WERI-Rb-1 (cell line): Measurements from ENCODE around the gene ARL5C.
A peak's percentile ranks its signal among the peaks of the same experiment; 100 is the strongest.

Source experiments
- DNase-seq: peaks from one replicate; pipeline ENCODE4 v3.0.0-alpha.2; 2020
- H3K27ac ChIP-seq: fragments of 250-450 bp; sonication (Bioruptor Pico); 2 replicates; pipeline ENCODE4 v1.5.1; 2020; ENCODE audit warnings: mild to moderate bottlenecking, moderate library complexity
- H3K27me3 ChIP-seq: fragments of 250-450 bp; sonication (Bioruptor Pico); 2 replicates; pipeline ENCODE4 v1.5.1; 2021; ENCODE audit warnings: mild to moderate bottlenecking, low read depth, moderate library complexity; ENCODE audit not compliant: insufficient read depth, severe bottlenecking
- H3K36me3 ChIP-seq: fragments of 250-450 bp; sonication (Bioruptor Pico); 2 replicates; pipeline ENCODE4 v1.5.1; 2020; ENCODE audit warnings: mild to moderate bottlenecking, moderate library complexity
- H3K4me3 ChIP-seq: 2 replicates; pipeline ENCODE4 v1.5.1; 2011; ENCODE audit warnings: low read depth, mild to moderate bottlenecking, control low read depth, low read length
- H3K9me3 ChIP-seq: fragments of 250-450 bp; sonication (Bioruptor Pico); 2 replicates; pipeline ENCODE4 v1.5.1; 2021; ENCODE audit warnings: mild to moderate bottlenecking, moderate library complexity; ENCODE audit not compliant: severe bottlenecking
- TF ChIP-seq, protein P1 (sequence below): IDR thresholded peaks from 2 replicates; pipeline ENCODE4 v1.5.1; 2011; ENCODE audit warnings: low read depth, mild to moderate bottlenecking, control low read depth, inconsistent platforms, low read length

Gene ARL5C

DNA sequence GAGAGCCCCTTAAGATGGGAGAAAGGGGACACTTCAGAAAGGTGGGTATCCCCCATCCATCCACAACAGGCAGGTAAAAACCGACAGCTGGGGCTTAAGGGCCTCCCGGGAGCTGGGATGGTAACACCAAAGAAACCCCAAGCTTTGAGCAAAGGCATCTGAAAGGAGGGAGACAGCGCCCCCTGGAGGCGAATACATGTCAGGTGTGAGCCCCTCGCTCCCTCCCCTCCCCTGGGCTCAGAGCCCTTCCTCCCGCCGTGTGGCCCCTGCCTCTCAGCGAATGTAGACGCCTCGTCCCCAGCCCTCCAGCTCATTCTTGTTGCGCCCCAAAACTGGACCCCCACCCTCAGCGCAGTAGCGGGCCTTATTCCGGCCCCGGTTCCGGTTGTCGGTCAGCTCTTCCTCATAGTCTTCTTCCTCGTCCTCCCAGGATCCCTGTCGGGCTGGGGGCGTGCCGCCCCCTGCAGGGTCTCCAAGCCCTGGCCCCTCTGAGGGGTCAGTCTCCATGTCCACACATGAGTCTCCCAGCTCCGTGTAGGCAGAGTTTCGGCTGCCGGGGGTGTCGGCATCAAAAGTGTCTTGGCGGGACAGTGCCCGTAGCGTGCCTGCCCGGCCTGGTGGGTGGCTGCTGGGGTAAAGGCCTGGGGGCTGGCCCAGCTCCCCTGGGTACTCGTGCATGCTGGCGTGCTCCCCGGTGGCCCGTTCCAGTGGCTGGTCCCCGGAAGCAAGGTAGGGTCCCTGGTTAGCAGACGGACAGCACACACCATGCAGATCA lies 9.1 kb upstream of the ARL5C start:
- DNase-seq: peak; percentile 89
- H3K27ac ChIP-seq: peak overlapping the region; percentile 58
- TF ChIP-seq, protein P1, sequence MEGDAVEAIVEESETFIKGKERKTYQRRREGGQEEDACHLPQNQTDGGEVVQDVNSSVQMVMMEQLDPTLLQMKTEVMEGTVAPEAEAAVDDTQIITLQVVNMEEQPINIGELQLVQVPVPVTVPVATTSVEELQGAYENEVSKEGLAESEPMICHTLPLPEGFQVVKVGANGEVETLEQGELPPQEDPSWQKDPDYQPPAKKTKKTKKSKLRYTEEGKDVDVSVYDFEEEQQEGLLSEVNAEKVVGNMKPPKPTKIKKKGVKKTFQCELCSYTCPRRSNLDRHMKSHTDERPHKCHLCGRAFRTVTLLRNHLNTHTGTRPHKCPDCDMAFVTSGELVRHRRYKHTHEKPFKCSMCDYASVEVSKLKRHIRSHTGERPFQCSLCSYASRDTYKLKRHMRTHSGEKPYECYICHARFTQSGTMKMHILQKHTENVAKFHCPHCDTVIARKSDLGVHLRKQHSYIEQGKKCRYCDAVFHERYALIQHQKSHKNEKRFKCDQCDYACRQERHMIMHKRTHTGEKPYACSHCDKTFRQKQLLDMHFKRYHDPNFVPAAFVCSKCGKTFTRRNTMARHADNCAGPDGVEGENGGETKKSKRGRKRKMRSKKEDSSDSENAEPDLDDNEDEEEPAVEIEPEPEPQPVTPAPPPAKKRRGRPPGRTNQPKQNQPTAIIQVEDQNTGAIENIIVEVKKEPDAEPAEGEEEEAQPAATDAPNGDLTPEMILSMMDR: peak; percentile 94
- no peak overlapping the region for H3K4me3 ChIP-seq
- H3K36me3 ChIP-seq: peaks cover 16% of the 10 kb centered on the region
- no peaks in the 10 kb centered on the region for H3K9me3 ChIP-seq
- H3K27me3 ChIP-seq: no peaks in the 10 kb centered on the region

DNA sequence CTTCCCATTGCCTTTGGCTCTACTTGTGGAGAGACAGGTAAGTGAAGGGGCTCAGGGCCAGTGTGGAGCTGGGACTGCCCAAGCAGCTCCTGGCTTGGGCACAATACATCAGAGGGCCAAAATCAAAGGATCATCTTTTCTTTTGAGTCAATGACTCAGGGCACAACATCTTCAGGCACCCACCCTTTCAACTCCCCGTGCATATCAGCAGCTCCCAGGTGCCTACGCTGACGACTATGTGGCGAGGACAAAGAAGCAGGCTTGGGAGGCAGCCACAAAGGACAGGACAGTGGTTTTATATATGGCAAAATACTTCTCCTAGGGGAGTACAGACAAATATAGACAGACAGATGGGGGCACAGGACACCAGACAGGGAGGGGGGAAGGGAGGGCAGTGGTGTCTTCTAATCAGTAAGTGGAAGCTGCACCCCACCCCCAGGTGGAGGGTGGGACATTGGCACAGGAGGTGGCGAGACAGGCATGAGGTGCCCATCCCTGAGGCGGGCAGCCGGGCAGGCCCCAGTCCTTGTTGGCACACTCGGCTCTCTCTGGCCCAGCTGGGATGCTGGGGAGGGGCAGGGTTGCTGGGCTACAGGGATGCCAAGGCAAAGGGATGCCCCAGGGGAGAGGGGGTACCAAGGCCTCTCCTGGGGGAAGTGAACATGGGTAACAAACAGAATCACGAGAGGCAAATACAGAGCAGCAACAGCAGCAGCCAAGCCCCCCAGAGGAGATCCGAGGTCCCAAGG lies 7.7 kb upstream of the ARL5C start:
- H3K4me3 ChIP-seq: no peak overlapping the region
- no peaks in the 10 kb centered on the region for H3K27me3 ChIP-seq
- H3K27ac ChIP-seq: peak overlapping the region; percentile 42
- no peak for DNase-seq
- TF ChIP-seq, protein P1: no peak
- peaks cover under 1% of the 10 kb centered on the region for H3K9me3 ChIP-seq
- H3K36me3 ChIP-seq: peaks cover 14% of the 10 kb centered on the region

DNA sequence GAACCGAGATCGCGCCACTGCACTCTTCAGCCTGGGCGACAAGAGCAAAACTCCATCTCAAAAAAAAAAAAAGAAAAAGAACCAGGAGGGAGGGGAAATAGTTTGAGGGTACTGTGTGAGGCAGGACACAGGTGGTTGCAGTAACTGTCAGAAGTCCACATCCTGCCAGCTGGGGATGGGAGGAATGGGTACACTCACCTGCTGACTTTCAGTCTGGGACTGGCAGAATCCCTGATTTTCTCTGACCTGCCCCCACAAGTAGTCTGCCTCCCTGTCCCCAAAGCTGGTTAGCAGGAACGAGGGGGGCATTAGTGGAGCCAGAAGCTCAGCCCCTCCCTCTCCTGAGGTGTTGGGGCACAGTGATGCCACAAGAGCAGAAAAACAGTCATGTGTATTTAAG lies 7.1 kb upstream of the ARL5C start:
- H3K27me3 ChIP-seq: no peaks in the 10 kb centered on the region
- no peak for DNase-seq

DNA sequence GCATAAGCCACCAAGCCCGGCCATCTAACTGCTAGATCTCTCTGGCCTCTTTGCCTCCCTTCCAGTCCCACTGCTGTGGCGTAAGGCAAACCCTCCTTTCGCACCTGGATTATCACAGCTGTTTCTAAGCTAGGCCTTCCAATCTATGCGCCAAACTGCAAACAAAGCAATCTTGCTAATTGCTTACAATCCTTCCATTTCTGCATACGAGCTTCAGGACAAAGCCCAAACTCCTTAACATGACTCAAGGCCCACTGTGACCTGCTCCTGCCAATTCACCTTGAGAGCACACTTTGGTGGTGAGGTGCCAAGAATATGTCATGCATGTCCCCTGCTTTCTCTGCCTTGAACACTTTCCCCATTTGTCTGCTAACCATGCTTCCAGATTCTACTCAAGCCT lies 6.0 kb upstream of the ARL5C start:
- Histone ChIP-seq H3K27me3 (no peaks in the 10 kb centered on the region), H3K9me3 (peaks cover 4% of the 10 kb centered on the region), H3K27ac (no peak overlapping the region; the same call in 1 of the 2 replicates), H3K36me3 (peaks cover 8% of the 10 kb centered on the region), H3K4me3 (no peak overlapping the region)
- TF ChIP-seq, protein P1: no peak
- peak; percentile 43 for DNase-seq

More for the DNA sequence above, 7.1 kb upstream of the ARL5C start:
- Histone ChIP-seq H3K4me3 (no peak overlapping the region), H3K27ac (no peak overlapping the region), H3K36me3 (peaks cover 14% of the 10 kb centered on the region), H3K9me3 (peaks cover 4% of the 10 kb centered on the region)
- TF ChIP-seq, protein P1: no peak

DNA sequence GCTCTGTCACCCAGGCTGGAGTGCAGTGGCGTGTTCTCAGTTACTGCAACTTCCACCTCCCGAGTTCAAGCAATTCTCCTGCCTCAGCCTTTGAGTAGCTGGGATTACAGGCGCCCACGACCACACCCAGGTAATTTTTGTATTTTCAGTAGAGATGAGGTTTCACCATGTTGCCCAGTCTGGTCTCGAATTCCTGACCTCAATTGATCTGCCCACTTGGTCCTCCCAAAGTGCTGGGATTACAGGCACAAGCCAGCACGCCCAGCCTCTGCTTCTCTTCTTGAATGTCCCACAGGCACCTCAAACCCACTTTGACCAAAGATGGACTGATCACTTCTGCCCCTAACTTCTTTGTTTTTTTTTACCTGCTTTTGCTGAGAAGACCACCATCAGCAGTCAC lies 4.6 kb upstream of the ARL5C start:
- Histone ChIP-seq H3K36me3 (peaks cover 4% of the 10 kb centered on the region), H3K27ac (no peak overlapping the region), H3K27me3 (no peaks in the 10 kb centered on the region), H3K9me3 (peaks cover 4% of the 10 kb centered on the region), H3K4me3 (no peak overlapping the region)
- TF ChIP-seq, protein P1: no peak
- no peak for DNase-seq
